Stimulated activated CD4-positive, alpha-beta T cell treated with anti-CD3 and anti-CD28 coated beads, Interleukin-12 subunit alpha, Interleukin-12 subunit beta, amount 100 ng/mL, for 4 hours (primary cell): ENCODE data around the gene MGAT4B.
"Not testable (repeated sequence)": the region's sequence is repeated elsewhere in the genome, so short reads cannot be mapped to it uniquely, and the experiment has no call there.

Experiments used
- DNase-seq: peaks from one replicate; pipeline ENCODE4 v3.0.0-alpha.2; 2020

The MGAT4B gene

GRCh38 chr5:179794171-179794570 is 12.5 kb downstream of the MGAT4B start:
- DNase-seq = no peak

- no peak for DNase-seq
Measured at GRCh38 chr5:179793468-179794139, 13.1 kb downstream of the MGAT4B start, which contains the start of gene LTC4S. Gene LTC4S (plus strand): TSS chr5:179793986. CDS start chr5:179794081, 95 bp downstream.

GRCh38 chr5:179792612-179793467 is 13.8 kb downstream of the MGAT4B start:
- DNase-seq = no peak

GRCh38 chr5:179791881-179792611 is 14.6 kb downstream of the MGAT4B start:
- DNase-seq = no peak

- DNase-seq = not testable (repeated sequence)
Measured at GRCh38 chr5:179789278-179789677, 17.4 kb downstream of the MGAT4B start.

- DNase-seq = no peak
Measured at GRCh38 chr5:179788193-179788854, 18.3 kb downstream of the MGAT4B start.

GRCh38 chr5:179786861-179787260 is 19.8 kb downstream of the MGAT4B start:
- DNase-seq = no peak

- no peak for DNase-seq
Measured at GRCh38 chr5:179783128-179783527, 23.5 kb downstream of the MGAT4B start.

- no peak for DNase-seq
Measured at GRCh38 chr5:179781846-179782245, 24.8 kb downstream of the MGAT4B start.

- DNase-seq = no peak
Measured at GRCh38 chr5:179780362-179780761, 26.3 kb downstream of the MGAT4B start.

GRCh38 chr5:179779826-179780225 is 26.8 kb downstream of the MGAT4B start:
- no peak for DNase-seq

GRCh38 chr5:179778591-179778990 is 28.1 kb downstream of the MGAT4B start:
- no peak for DNase-seq

GRCh38 chr5:179777909-179778308 is 28.8 kb downstream of the MGAT4B start:
- no peak for DNase-seq

- no peak for DNase-seq
Measured at GRCh38 chr5:179777456-179777855, 29.2 kb downstream of the MGAT4B start.

GRCh38 chr5:179776411-179776938 is 30.2 kb downstream of the MGAT4B start:
- no peak for DNase-seq

GRCh38 chr5:179774442-179774841 is 32.2 kb downstream of the MGAT4B start:
- no peak for DNase-seq

GRCh38 chr5:179773686-179774040 is 33.0 kb downstream of the MGAT4B start:
- DNase-seq = no peak

GRCh38 chr5:179772351-179772750 is 34.3 kb downstream of the MGAT4B start:
- no peak for DNase-seq

- DNase-seq = no peak
Measured at GRCh38 chr5:179771311-179771895, 35.3 kb downstream of the MGAT4B start.

- no peak for DNase-seq
Measured at GRCh38 chr5:179769796-179770195, 36.9 kb downstream of the MGAT4B start.

GRCh38 chr5:179769271-179769670 is 37.4 kb downstream of the MGAT4B start:
- no peak for DNase-seq
